Measurements from ENCODE around the gene NR3C2. TPM values are rescaled to one million over a fixed set of nuclear protein-coding genes. Genes with fewer than 3 reads are reported as not detected.

The NR3C2 gene
- total RNA-seq, 1 experiment from 2014 or later, result 2.8 TPM

DNA sequence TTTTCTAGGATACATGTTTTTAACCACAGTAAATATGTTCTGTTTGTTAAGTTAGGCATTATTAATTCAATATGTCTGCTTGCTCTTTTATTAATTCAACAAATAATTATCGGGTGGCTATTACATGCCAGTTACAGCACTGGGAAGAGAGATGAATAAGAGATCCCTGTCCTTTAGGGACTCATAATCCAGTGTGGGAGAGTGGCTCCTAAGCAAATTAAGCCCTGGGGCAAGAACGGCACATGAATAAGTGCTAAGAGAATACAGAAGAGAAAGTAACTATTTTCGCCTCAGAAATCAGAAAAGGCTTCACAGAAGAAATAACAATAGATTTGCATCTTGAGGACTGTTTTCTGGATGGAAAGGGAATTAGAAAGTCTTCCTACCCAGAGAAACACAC, 236.7 kb downstream of the NR3C2 start:
- no peaks in the 10 kb centered on the region for H3K79me2 ChIP-seq (ENCODE audit: low read length)
- intact Hi-C loops (cut with micrococcal nuclease), result no loop called here
- no peak overlapping the region for H3K27ac ChIP-seq (ENCODE audit: low read length)
- no peak for TF ChIP-seq EZH2phosphoT487 (IDR thresholded peaks at IDR 0.05; ENCODE audit: borderline replicate concordance, low read length)
- no peak for TF ChIP-seq EZH2 (IDR thresholded peaks at IDR 0.05; ENCODE audit: low read length, unreplicated experiment)
- TF ChIP-seq, protein P1, sequence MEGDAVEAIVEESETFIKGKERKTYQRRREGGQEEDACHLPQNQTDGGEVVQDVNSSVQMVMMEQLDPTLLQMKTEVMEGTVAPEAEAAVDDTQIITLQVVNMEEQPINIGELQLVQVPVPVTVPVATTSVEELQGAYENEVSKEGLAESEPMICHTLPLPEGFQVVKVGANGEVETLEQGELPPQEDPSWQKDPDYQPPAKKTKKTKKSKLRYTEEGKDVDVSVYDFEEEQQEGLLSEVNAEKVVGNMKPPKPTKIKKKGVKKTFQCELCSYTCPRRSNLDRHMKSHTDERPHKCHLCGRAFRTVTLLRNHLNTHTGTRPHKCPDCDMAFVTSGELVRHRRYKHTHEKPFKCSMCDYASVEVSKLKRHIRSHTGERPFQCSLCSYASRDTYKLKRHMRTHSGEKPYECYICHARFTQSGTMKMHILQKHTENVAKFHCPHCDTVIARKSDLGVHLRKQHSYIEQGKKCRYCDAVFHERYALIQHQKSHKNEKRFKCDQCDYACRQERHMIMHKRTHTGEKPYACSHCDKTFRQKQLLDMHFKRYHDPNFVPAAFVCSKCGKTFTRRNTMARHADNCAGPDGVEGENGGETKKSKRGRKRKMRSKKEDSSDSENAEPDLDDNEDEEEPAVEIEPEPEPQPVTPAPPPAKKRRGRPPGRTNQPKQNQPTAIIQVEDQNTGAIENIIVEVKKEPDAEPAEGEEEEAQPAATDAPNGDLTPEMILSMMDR (conservative IDR thresholded peaks at IDR 0.05; ENCODE audit: low read depth, low read length), result no peak
- H3K4me1 ChIP-seq (ENCODE audit: insufficient read depth, low read length), result no peaks in the 10 kb centered on the region
- H3K9me3 ChIP-seq (ENCODE audit: low read length), result no peaks in the 10 kb centered on the region
- DNase-seq (no peak), ATAC-seq (no peak)
- H3K9me2 ChIP-seq (replicated peaks; ENCODE audit: low read length), result no peaks in the 10 kb centered on the region
- CTCF ChIA-PET, result no interaction called here
- no peaks in the 10 kb centered on the region for H4K20me1 ChIP-seq (ENCODE audit: low read length)
- no peak overlapping the region for H3K4me3 ChIP-seq (ENCODE audit: low read length)
- no TSS peak for BruUV-seq (replicated peaks)
- H3K27me3 ChIP-seq (ENCODE audit: low read length), result no peaks in the 10 kb centered on the region
- POLR2A ChIA-PET (ENCODE audit: unreplicated experiment), result no interaction called here
- H3F3A ChIP-seq (ENCODE audit: low read length, unreplicated experiment), result no peaks in the 10 kb centered on the region
- no peaks in the 10 kb centered on the region for H3K36me3 ChIP-seq (ENCODE audit: low read depth, low read length)
- no peak overlapping the region for H3K4me2 ChIP-seq (ENCODE audit: low read length)
- no peak overlapping the region for H3K9ac ChIP-seq (ENCODE audit: low read length)
- no peak overlapping the region for H2AFZ ChIP-seq (ENCODE audit: low read length)

DNA sequence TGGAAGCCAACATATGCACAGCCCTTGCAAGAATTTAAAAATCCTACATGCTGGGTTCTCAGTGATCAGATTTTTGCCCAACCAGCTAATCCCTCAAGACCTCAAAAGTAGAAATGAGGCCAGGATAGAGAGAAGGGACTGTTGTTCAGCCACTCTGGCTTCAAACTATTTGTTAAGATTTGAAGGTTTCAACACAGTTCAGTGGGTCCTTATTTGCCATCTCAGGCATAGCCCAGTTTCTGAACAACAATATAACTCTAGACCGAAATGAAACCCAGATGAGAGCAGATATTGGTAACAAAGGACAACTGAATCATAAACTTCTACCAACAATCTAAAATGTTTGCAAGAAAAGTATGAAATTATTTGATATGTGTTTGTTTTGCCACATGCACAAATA, 237.3 kb downstream of the NR3C2 start:
- H3K36me3 ChIP-seq (ENCODE audit: low read depth, low read length), result no peaks in the 10 kb centered on the region
- no peaks in the 10 kb centered on the region for H3K9me2 ChIP-seq (replicated peaks; ENCODE audit: low read length)
- H4K20me1 ChIP-seq (ENCODE audit: low read length), result no peaks in the 10 kb centered on the region
- no peaks in the 10 kb centered on the region for H3F3A ChIP-seq (ENCODE audit: low read length, unreplicated experiment)
- H3K79me2 ChIP-seq (ENCODE audit: low read length), result no peaks in the 10 kb centered on the region
- H3K9me3 ChIP-seq (ENCODE audit: low read length), result no peaks in the 10 kb centered on the region
- ChIA-PET CTCF (no interaction called here), POLR2A (ENCODE audit: unreplicated experiment) (no interaction called here)
- H3K4me2 ChIP-seq (ENCODE audit: low read length), result no peak overlapping the region
- H3K4me1 ChIP-seq (ENCODE audit: insufficient read depth, low read length), result no peaks in the 10 kb centered on the region
- no peak for ATAC-seq
- no peak for TF ChIP-seq EZH2phosphoT487 (IDR thresholded peaks at IDR 0.05; ENCODE audit: borderline replicate concordance, low read length)
- no peak for TF ChIP-seq EZH2 (IDR thresholded peaks at IDR 0.05; ENCODE audit: low read length, unreplicated experiment)
- TF ChIP-seq, protein P1 (conservative IDR thresholded peaks at IDR 0.05; ENCODE audit: low read depth, low read length), result no peak
- H3K27me3 ChIP-seq (ENCODE audit: low read length), result no peaks in the 10 kb centered on the region
- DNase-seq, result no peak
- intact Hi-C loops (cut with micrococcal nuclease), result no loop called here
- no TSS peak for BruUV-seq (replicated peaks)
- no peak overlapping the region for H3K4me3 ChIP-seq (ENCODE audit: low read length)
- no peak overlapping the region for H2AFZ ChIP-seq (ENCODE audit: low read length)
- H3K9ac ChIP-seq (ENCODE audit: low read length), result no peak overlapping the region
- H3K27ac ChIP-seq (ENCODE audit: low read length), result no peak overlapping the region

DNA sequence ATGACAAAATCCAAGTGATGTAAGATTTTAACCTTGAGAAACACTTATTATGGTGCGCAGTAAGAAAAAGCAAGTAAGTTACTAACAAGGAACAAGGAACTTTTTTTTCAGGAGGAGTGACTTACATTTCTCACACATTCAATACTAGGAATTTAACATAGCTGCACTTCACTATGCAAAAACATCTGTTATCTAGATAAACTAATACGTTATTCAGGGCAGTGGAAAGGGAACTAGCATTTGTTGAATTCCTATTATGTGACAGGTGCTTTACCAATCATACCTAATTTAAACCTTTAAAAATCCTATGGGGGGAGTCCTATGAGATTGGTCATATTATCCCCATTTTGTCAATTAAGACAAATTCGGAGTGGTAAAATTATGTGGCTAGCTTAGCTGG, 238.0 kb downstream of the NR3C2 start:
- H3K27ac ChIP-seq (ENCODE audit: low read length), result no peak overlapping the region
- no peaks in the 10 kb centered on the region for H4K20me1 ChIP-seq (ENCODE audit: low read length)
- no peak overlapping the region for H3K4me3 ChIP-seq (ENCODE audit: low read length)
- ChIA-PET POLR2A (ENCODE audit: unreplicated experiment) (no interaction called here), CTCF (no interaction called here)
- H3K36me3 ChIP-seq (ENCODE audit: low read depth, low read length), result no peaks in the 10 kb centered on the region
- H3K9me3 ChIP-seq (ENCODE audit: low read length), result no peaks in the 10 kb centered on the region
- ATAC-seq (no peak), DNase-seq (no peak)
- no peak overlapping the region for H3K9ac ChIP-seq (ENCODE audit: low read length)
- H3K4me1 ChIP-seq (ENCODE audit: insufficient read depth, low read length), result no peaks in the 10 kb centered on the region
- intact Hi-C loops (cut with micrococcal nuclease), result no loop called here
- H2AFZ ChIP-seq (ENCODE audit: low read length), result no peak overlapping the region
- no peak overlapping the region for H3K4me2 ChIP-seq (ENCODE audit: low read length)
- no peaks in the 10 kb centered on the region for H3K9me2 ChIP-seq (replicated peaks; ENCODE audit: low read length)
- H3K27me3 ChIP-seq (ENCODE audit: low read length), result no peaks in the 10 kb centered on the region
- BruUV-seq (replicated peaks), result no TSS peak
- TF ChIP-seq, protein P1 (conservative IDR thresholded peaks at IDR 0.05; ENCODE audit: low read depth, low read length), result no peak
- TF ChIP-seq EZH2phosphoT487 (IDR thresholded peaks at IDR 0.05; ENCODE audit: borderline replicate concordance, low read length), result no peak
- no peak for TF ChIP-seq EZH2 (IDR thresholded peaks at IDR 0.05; ENCODE audit: low read length, unreplicated experiment)
- H3F3A ChIP-seq (ENCODE audit: low read length, unreplicated experiment), result no peaks in the 10 kb centered on the region
- no peaks in the 10 kb centered on the region for H3K79me2 ChIP-seq (ENCODE audit: low read length)
